GM19397 (cell line): ENCODE results near the gene TMEM42.

Experiments
- ATAC-seq: cut with Tn5 transposase; IDR thresholded peaks from one replicate; pipeline ENCODE4 v1.9.1; 2021; ENCODE audit warnings: mild to moderate bottlenecking, moderate library complexity; ENCODE audit not compliant: unreplicated experiment

The TMEM42 gene

GRCh38 chr3:44870375-44871061, 8.8 kb downstream of the TMEM42 start:
- no peak for ATAC-seq

DNA sequence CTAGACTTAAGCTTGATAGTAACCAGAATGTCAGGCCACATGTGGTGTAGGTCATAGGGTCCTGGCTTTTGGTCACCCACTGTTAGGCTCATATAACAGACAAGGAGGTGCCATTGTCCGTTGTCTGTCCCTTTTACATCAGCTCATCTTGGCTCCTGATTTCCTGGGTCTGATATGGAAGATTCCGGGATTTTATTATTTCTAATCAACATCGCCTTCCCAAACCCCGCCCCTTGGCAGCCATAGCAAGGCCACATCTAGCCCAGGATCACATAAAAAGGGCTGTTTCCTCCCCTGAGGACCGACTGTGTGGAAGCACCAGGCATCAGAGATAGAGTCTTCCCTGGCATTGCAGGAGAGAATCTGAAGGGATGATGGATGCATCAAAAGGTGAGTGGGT, 12.6 kb downstream of the TMEM42 start, which contains the start of gene TGM4:
TSS of gene TGM4 (plus strand) at position 301 of the 400 bp plus-strand sequence. CDS start at position 372, 71 bp downstream.
- ATAC-seq: no peak

DNA sequence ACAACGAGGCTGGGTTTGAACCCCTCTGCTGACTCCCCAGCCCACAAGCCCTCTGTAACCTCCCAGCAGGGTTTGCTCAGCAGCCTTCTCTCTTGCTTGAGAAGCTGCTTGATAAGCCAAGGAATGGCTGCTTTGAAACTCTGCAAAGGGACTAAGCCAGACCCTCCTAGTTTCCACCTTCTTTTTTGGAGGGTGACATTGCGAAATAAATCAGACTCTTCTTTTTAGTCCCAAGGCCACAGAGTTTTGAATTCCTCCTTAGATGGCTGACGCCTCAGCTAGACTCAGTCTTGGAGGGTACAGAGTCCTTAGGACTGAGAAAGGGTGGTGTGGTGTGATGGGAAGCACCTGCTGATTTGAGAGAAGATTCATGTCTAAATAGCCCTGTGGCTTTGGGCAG, 13.9 kb downstream of the TMEM42 start:
- no peak for ATAC-seq

GRCh38 chr3:44877333-44877732, 15.6 kb downstream of the TMEM42 start:
- ATAC-seq: no peak

- ATAC-seq: no peak
Measured at GRCh38 chr3:44880284-44880683, 18.6 kb downstream of the TMEM42 start.

- ATAC-seq: no peak
Measured at GRCh38 chr3:44883213-44883955, 21.7 kb downstream of the TMEM42 start.

DNA sequence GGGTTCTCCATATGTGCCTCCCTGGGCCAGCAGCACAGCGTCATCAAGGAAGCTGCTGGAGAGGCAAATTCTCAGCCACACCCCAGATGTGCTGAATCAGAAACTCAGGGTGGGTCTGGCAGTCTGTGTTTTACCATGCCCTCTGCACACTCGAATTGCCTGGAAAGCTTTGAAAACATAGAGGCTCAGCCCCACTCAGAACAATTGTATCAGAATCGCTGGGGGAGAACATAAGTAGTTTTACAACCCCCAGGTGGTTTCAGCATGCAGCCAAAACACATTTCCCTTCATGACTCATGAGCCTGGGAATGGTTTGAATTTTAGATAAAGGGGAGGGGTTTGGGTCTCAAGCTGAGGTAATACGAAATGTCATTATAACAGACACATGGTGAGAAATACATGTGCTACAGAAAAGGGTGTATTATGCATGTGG, 22.3 kb downstream of the TMEM42 start:
- no peak for ATAC-seq

DNA sequence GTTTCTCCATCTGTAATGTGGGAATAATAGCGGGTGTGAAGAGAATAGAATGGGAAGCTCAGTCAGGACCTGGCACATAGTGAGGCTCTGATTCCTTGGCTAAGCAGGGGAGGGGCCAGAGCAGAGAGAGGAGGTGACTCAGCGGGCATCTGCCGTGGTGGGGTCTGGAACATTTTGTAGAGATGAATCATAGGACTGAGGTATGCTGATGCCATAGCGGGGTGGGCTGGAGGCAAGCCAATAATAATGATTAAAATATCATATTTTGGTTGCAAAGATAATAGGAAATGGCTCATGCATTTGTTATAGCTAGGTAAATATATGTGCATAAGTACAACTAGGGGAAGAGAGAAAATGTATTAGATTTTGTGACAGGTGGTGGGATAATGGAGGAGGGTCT, 23.9 kb downstream of the TMEM42 start:
- ATAC-seq: no peak

DNA sequence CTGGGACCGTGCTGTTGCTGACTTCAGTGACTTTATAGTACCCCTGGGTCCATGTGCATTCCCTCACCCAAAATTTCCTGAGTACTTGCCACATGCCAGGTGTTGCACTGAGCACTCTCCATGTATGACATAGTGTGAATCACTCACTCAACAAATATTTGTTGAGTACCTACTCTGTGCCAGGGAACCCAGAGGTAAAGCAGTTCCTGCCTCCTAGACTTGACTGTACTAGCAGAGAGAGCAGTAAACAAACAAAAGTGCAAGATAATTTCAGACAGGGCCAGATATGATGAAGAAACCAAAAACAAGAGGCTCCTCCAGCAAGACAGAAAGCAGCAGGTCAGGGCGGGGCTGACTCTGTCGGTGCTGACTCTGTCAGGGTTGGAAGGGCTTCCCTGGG, 24.8 kb downstream of the TMEM42 start:
- no peak for ATAC-seq

GRCh38 chr3:44887101-44887500, 25.4 kb downstream of the TMEM42 start:
- no peak for ATAC-seq

- ATAC-seq: no peak
Measured at GRCh38 chr3:44890258-44890657, 28.5 kb downstream of the TMEM42 start.

DNA sequence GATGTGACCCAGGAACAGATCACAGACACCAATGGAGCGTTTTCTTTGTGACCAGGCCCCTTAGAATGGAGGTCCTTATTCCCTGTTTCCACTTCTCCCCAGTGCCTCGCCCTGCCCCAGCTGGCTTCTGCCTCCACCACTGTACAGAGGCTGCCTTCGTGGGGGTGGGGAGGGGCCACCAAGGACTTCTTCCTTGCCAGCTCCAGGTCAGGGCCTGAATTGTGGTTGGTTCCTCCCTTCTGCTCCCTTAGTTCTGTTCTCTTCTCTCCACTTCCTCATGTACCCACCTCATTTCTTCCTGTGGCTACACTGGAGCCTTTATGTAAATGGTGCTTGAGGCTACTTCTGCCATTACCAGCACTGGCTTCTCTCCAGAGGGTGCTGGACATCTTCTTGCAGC, 29.1 kb downstream of the TMEM42 start:
- ATAC-seq: no peak

- no peak for ATAC-seq
Measured at GRCh38 chr3:44892689-44893088, 31.0 kb downstream of the TMEM42 start.

DNA sequence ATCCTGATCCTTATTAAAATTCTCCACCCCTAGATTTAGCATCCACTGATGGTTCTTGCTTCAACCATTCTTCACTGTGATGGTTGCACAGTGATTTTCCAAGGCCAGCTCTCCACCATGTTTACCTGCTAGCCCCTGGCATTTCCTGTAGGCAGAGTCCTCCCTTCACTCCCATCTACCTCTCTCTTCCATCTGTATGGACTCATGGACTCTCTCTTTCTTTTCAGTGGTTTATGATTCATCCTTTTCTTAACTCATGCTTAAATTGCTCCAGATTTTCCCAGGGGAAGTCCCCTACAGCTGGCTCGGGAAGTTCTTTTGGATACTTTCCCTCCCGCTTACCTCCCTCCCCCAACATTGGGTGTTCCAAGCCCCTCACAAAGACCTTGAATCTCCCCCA, 31.4 kb downstream of the TMEM42 start:
- no peak for ATAC-seq

DNA sequence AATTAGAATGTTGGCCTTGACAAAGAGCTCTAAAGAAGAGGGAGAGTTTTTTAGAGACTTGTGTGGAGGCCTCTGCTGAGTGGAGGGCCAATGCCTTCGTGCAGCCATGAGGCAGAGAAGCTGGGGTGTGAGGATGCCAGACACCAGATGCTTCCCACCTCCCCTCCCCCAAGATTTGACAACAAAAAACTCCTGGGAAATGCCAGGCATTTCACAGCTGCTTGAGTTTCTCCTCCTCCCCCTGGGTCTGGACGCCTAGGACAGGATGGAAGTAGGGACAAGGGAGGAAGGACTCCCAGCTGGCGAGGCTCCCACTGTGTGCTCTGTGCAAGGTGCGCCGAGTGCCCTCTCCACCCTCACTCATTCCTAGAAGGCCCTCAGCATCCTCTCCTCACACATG, 32.8 kb downstream of the TMEM42 start:
- ATAC-seq: no peak

DNA sequence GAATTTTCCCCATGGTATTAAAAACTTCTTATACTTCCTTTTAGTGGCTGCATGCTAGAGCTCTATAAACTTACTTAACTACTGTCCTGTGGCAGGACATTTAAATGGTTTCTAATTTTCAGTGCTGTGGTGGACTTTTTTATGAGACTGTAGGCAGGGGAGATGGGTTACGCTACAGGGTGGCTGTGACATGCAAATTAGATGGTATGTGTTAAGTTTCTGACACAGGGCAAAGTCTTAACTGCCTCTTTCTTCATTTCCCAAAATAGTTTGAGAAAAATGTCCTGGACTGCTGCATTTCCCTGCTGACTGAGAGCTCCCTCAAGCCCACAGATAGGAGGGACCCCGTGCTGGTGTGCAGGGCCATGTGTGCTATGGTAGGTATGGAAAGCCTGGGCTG, 34.7 kb downstream of the TMEM42 start:
- no peak for ATAC-seq

GRCh38 chr3:44899683-44900367, 38.1 kb downstream of the TMEM42 start:
- ATAC-seq: no peak

- no peak for ATAC-seq
Measured at GRCh38 chr3:44902628-44903027, 40.9 kb downstream of the TMEM42 start.

GRCh38 chr3:44903314-44903713, 41.6 kb downstream of the TMEM42 start:
- ATAC-seq: no peak

- ATAC-seq: no peak
Measured at GRCh38 chr3:44903751-44904150, 42.0 kb downstream of the TMEM42 start.

GRCh38 chr3:44905446-44906157, 43.9 kb downstream of the TMEM42 start:
- ATAC-seq: no peak
